Measurements from ENCODE around the gene ROPN1L.
"Not testable (repeated sequence)": the region's sequence is repeated elsewhere in the genome, so short reads cannot be mapped to it uniquely, and the experiment has no call there.

Gene ROPN1L

GRCh38 chr5:10501554-10502075, 59.9 kb downstream of the ROPN1L start:
- no peak for DNase-seq (ENCODE audit: low spot score)

- DNase-seq (ENCODE audit: low spot score) = no peak
Measured at GRCh38 chr5:10502130-10502529, 60.5 kb downstream of the ROPN1L start.

- no peak for DNase-seq (ENCODE audit: low spot score)
Measured at GRCh38 chr5:10502578-10502977, 60.9 kb downstream of the ROPN1L start.

- DNase-seq (ENCODE audit: low spot score) = no peak
Measured at GRCh38 chr5:10503321-10503720, 61.6 kb downstream of the ROPN1L start.

- DNase-seq (ENCODE audit: low spot score) = no peak
Measured at GRCh38 chr5:10503997-10504793, 62.5 kb downstream of the ROPN1L start.

GRCh38 chr5:10505517-10506095, 63.9 kb downstream of the ROPN1L start:
- DNase-seq (ENCODE audit: low spot score) = no peak

GRCh38 chr5:10506535-10506934, 64.9 kb downstream of the ROPN1L start:
- DNase-seq (ENCODE audit: low spot score) = no peak

- no peak for DNase-seq (ENCODE audit: low spot score)
Measured at GRCh38 chr5:10507575-10508096, 66.0 kb downstream of the ROPN1L start.

GRCh38 chr5:10509575-10509974, 67.9 kb downstream of the ROPN1L start:
- no peak for DNase-seq (ENCODE audit: low spot score)

GRCh38 chr5:10511741-10512640, 70.3 kb downstream of the ROPN1L start:
- DNase-seq (ENCODE audit: low spot score) = no peak

- no peak for DNase-seq (ENCODE audit: low spot score)
Measured at GRCh38 chr5:10513501-10514442, 72.1 kb downstream of the ROPN1L start.

- not testable (repeated sequence) for DNase-seq (ENCODE audit: low spot score)
Measured at GRCh38 chr5:10514572-10514971, 72.9 kb downstream of the ROPN1L start.

Data from globus pallidus (tissue), 1 donor.